Measurements from ENCODE around the gene CRHR1.
"Not testable (repeated sequence)": the region's sequence is repeated elsewhere in the genome, so short reads cannot be mapped to it uniquely, and the experiment has no call there.

CRHR1 gene

DNA sequence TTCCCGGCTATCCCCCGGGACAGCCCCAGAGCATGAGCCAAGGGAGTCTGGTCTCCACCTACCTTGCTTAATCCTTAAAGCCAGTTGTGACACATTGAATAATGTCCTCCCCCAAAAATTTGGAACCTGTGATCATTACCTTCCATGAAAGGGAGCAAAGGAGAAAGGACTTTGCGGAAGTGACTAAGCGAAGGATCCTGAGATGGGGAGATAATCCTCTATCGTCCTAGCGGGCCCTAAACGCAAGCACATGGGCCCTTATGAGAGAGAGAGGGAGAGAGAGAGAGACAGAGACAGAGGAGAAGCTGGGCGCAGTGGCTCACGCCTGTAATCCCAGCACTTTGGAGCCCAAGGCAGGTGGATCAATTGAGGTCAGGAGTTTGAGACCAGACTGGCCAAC, 70.1 kb downstream of the CRHR1 start:
- DNase-seq = peak in 1 of 10 donors; percentile 39

DNA sequence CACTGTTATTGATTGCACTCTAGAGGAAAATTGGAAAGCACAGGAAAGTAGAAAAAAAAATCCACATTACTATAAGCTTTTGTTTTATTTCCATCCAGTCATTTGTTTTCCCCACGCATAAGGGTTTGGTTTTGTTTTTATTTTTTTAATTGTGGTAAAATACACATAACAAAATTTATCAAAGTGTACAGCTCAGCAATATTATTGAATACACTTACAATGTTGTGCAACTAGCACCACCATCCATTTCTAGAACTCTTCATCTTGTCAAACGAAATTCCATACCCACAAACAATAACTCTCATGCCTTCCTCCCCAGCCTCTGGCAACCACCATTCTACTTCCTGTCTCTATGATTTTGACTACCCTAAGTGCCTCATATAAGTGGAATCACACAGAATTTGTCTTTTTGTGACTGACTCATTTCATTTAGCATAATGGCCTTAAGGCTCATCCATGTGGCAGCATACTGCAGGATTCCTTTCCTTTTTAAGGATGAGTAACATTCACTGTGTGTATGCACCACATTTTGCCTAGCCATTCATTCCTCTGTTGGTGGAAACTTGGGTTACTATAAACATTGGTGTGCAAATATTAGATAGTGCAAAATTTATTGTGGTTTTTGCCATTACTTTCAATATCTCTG, 71.7 kb downstream of the CRHR1 start:
- no peak for DNase-seq
- intact Hi-C loops (cut with DNase I) = no loop called here

More for the DNA sequence above, 70.1 kb downstream of the CRHR1 start:
- intact Hi-C loops (cut with DNase I) = loop anchor here (5.0 kb wide), 2 partner anchors 38 to 212 kb away; partner anchors contain the start of gene MAPT

GRCh38 chr17:45857977-45858708, 74.0 kb downstream of the CRHR1 start:
- intact Hi-C loops (cut with DNase I) = no loop called here
- DNase-seq = peak in 1 of 10 donors; percentile 66

- intact Hi-C loops (cut with DNase I) = no loop called here
- DNase-seq = peak in 1 of 10 donors; percentile 86
Observed at GRCh38 chr17:45861165-45861564, 77.0 kb downstream of the CRHR1 start.

GRCh38 chr17:45862127-45862526, 78.0 kb downstream of the CRHR1 start:
- DNase-seq; intact Hi-C loops (cut with DNase I): not testable (repeated sequence)

DNA sequence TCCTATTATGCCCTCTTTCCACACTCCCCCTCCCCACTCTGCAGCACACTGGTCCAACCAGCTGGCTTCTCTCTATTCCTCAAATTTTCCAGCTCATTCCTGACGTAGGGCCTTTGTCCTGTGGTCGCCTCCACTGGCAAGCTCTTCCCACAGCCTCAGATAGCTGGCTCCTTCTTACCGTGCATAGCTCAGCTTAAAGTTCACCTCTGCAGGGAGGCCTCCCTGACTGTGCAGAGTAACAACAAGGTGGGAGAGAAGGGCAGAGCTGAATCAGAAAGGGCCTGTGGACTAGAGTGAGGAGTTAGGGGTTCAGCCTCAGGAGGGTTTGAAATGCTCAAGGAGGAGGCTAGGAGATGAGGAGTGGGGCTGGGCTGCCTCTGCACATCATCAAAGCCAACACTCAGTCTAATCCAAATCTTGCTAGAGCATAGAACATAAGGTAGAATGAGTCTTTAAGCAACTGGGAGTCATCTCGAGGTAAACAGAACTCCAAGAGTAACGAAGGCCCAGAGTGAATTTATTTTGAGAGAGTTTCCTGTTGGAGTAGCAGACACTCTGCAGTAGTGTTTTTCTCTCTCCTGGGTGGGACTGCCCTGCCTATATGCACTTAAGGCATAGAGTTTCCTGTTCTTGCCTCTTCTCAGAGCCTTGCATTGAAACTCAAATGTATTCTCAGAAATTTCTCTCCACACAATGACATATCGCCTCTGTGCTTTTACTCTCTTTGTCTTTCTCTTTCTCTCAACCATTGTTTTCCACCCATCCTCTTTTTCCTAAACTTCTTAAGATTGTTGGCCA, 79.9 kb downstream of the CRHR1 start:
- peak in 1 of 10 donors; percentile 11 for DNase-seq
- intact Hi-C loops (cut with DNase I) = no loop called here

GRCh38 chr17:45867171-45867570, 83.1 kb downstream of the CRHR1 start:
- DNase-seq = peak in 8 of 10 donors; percentile 29 to 95 (median 75)
- intact Hi-C loops (cut with DNase I) = no loop called here

DNA sequence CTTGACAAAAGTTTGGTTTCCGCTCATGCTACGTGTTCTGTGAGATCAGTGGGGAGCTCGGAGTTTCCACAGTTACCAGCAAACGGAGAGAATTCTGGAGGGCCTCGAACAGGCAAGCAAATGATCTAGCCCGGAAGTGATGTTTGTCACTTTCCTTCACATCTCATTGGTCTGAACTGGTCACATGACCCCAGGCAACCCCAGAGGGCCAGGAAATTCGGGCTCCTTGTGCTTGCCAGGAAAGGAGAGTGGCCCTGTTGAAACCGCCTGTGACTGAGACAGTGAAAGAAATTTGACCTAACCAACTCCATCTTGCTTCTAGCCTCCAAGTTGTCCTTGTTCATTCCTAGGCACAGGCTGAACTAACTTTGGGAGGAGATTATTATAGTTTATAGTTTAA, 83.6 kb downstream of the CRHR1 start:
- peak in 3 of 10 donors; percentile 19 to 78 (median 31) for DNase-seq
- intact Hi-C loops (cut with DNase I) = no loop called here

DNA sequence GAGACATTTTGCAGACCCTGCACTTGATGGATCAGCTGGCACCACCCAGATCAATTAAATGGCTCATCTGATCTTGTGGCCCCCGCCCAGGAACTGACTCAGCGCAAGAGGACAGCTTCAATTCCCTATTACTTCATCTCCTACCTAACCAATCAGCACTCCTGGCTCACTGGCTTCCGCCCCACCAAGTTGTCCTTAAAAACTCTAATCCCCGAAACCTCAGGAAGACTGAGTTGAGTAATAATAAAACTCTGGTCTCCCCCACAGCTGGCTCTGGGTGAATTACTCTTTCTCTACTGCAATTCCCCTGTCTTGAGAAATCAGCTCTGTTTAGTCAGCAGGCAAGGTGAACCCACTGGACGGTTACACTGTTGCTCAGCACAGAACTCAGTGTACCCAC, 84.2 kb downstream of the CRHR1 start:
- intact Hi-C loops (cut with DNase I) = no loop called here
- peak in 1 of 10 donors; percentile 59 for DNase-seq

DNA sequence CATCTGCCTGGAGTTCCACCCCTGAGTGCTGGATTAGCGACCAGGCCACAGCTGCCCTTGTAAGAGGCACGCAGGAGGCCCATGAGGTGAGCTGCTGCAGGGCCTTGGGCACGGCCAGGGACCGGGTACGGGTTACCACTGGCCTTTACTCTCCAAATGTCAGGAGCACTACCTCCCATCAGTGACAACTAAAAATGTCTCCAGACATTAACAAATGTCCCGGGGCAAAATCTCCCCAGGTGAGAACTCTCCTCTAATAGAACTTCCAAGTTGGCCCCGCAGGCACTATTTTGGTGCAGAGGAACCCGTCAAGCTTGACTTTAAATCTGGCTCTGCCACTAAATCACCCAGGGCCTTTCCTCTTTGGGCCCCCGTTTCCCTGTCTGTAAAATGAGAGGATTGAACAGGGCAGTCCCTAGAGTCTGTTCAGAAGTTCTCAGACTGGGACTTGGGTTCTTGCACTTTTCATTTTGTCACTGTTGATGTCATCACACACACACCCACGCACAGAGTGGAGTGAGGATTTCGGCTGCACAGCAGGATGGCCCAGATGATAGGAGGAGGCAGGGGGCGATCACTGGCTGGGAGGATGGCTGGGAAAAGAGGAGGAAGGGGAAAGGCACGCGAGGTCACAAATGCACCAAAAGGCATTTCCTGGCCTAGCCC, 85.7 kb downstream of the CRHR1 start:
- DNase-seq = peak in 1 of 10 donors; percentile 69
- intact Hi-C loops (cut with DNase I) = no loop called here

- intact Hi-C loops (cut with DNase I) = no loop called here
- no peak for DNase-seq
Observed at GRCh38 chr17:45870342-45870974, 86.3 kb downstream of the CRHR1 start.

- DNase-seq = peak in 1 of 10 donors; percentile 21
- intact Hi-C loops (cut with DNase I) = no loop called here
Observed at GRCh38 chr17:45871718-45872117, 87.6 kb downstream of the CRHR1 start.

- peak in 1 of 10 donors; percentile 40 for DNase-seq
- intact Hi-C loops (cut with DNase I) = no loop called here
Observed at GRCh38 chr17:45873728-45874127, 89.6 kb downstream of the CRHR1 start.

- intact Hi-C loops (cut with DNase I) = no loop called here
Observed at GRCh38 chr17:45874151-45874550, 90.0 kb downstream of the CRHR1 start.

GRCh38 chr17:45876539-45876938, 92.4 kb downstream of the CRHR1 start:
- peak in 1 of 10 donors; percentile 14 for DNase-seq
- intact Hi-C loops (cut with DNase I) = no loop called here

More at GRCh38 chr17:45874151-45874550, 90.0 kb downstream of the CRHR1 start:
- DNase-seq = no peak

DNA sequence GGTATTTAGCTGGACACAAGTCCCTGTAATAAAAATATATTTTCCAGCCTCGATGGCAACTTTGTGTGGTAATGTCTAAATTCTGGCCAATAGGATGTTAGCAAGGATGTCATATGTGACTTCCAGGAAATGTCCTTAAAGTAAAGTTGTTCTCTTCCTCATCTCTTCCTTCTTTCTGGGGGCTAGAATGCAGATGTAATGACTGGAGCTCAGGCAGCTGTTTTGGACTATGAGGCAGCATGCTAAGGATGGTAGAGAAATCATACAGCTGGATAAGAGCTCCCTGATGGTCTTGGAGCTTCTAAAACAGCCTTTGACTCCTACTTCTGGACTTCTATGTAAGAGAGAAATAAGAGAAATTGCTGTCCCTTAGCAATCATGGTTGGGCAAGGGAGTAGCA, 93.3 kb downstream of the CRHR1 start:
- intact Hi-C loops (cut with DNase I) = no loop called here
- no peak for DNase-seq

DNA sequence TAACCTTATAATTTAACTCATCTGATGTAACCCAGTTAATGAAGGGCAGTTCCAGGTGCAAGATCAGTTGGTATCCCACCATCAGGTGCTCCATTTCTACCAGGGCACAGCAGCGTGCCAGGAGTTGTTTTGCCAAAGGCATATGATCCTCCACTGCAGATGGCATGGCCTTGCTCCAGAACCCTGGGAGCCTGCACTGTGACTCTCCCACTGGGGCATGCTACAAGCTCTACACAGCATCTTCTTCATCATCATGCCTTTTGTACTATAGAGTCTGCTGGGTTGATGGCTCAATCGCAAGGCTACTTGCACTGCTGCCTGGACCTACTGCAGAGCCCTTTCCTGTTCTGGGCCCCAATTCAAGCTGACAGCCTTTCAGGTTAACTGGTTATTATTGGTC, 98.9 kb downstream of the CRHR1 start:
- intact Hi-C loops (cut with DNase I) = no loop called here
- peak in 1 of 10 donors; percentile 55 for DNase-seq
